Neuronal stem cell (in vitro differentiated cells): Measurements from ENCODE around the gene KLF11.

ENCODE experiments used
- DNase-seq: peaks from one replicate; pipeline ENCODE4 v3.0.0-alpha.2; 2013; ENCODE audit warnings: low spot score
- H2AFZ ChIP-seq: one replicate; pipeline ENCODE4 v1.6.1; 2013; ENCODE audit warnings: mild to moderate bottlenecking, low read length, inconsistent platforms
- H2AK5ac ChIP-seq: 2 replicates; pipeline ENCODE4 v1.6.1; 2013; ENCODE audit warnings: low read depth, mild to moderate bottlenecking, inconsistent platforms, low read length, moderate library complexity, mixed read lengths
- H2BK120ac ChIP-seq: 2 replicates; pipeline ENCODE4 v1.6.1; 2013; ENCODE audit warnings: low read depth, mild to moderate bottlenecking, inconsistent platforms, low read length, moderate library complexity, mixed read lengths
- H2BK12ac ChIP-seq: one replicate; pipeline ENCODE4 v1.6.1; 2013; ENCODE audit warnings: low read length, inconsistent platforms
- H2BK15ac ChIP-seq: 2 replicates; pipeline ENCODE4 v1.6.1; 2013; ENCODE audit warnings: mild to moderate bottlenecking, low read length, inconsistent platforms, mixed read lengths
- H2BK5ac ChIP-seq: one replicate; pipeline ENCODE4 v1.6.1; 2013; ENCODE audit warnings: inconsistent platforms, mild to moderate bottlenecking, low read length, moderate library complexity
- H3K14ac ChIP-seq: one replicate; pipeline ENCODE4 v1.6.1; 2013; ENCODE audit warnings: low read length, inconsistent platforms
- H3K18ac ChIP-seq: 2 replicates; pipeline ENCODE4 v1.6.1; 2013; ENCODE audit warnings: low read length, inconsistent platforms
- H3K23ac ChIP-seq: 2 replicates; pipeline ENCODE4 v1.6.1; 2013; ENCODE audit warnings: low read depth, mild to moderate bottlenecking, mixed read lengths, low read length, inconsistent platforms; ENCODE audit not compliant: poor library complexity
- H3K27ac ChIP-seq: replicated peaks from 3 replicates; pipeline ENCODE4 v1.5.1; 2013; ENCODE audit warnings: low read length, inconsistent platforms
- H3K27me3 ChIP-seq, 3 experiments: 2 replicates each; pipeline ENCODE4 v1.6.1; 2013; ENCODE audit warnings: low read length in 3 of 3, mild to moderate bottlenecking in 2 of 3, inconsistent platforms in 1 of 3, low read depth in 1 of 3, mixed read lengths in 1 of 3, moderate library complexity in 1 of 3; ENCODE audit not compliant: control insufficient read depth in 3 of 3, insufficient read depth in 3 of 3
- H3K36me3 ChIP-seq, 2 donors: replicated peaks in 1 of 2; 2 replicates each; pipeline ENCODE4 v1.6.1; 2013; ENCODE audit warnings: low read length in 2 of 2; ENCODE audit not compliant: control insufficient read depth in 2 of 2, insufficient read depth in 2 of 2
- H3K4ac ChIP-seq: 2 replicates; pipeline ENCODE4 v1.6.1; 2013; ENCODE audit warnings: inconsistent platforms, mild to moderate bottlenecking, low read length, moderate library complexity
- H3K4me1 ChIP-seq, 2 donors: 1 replicate in 1 of 2; 2 replicates in 1 of 2; pipeline ENCODE4 v1.6.1; 2013; ENCODE audit warnings: low read length in 2 of 2, low read depth in 1 of 2; ENCODE audit not compliant: control insufficient read depth in 2 of 2, insufficient read depth in 1 of 2
- H3K4me2 ChIP-seq: one replicate; pipeline ENCODE4 v1.6.1; 2013; ENCODE audit warnings: mild to moderate bottlenecking, low read length, inconsistent platforms; ENCODE audit not compliant: insufficient read depth, poor library complexity, severe bottlenecking
- H3K4me3 ChIP-seq, 2 donors: 2 replicates each; pipeline ENCODE4 v1.5.1; 2013; ENCODE audit warnings: low read length in 2 of 2, mild to moderate bottlenecking in 2 of 2, inconsistent platforms in 1 of 2, moderate library complexity in 1 of 2
- H3K79me1 ChIP-seq: one replicate; pipeline ENCODE4 v1.6.1; 2013; ENCODE audit warnings: low read depth, mild to moderate bottlenecking, inconsistent platforms, low read length, moderate library complexity
- H3K9ac ChIP-seq: one replicate; pipeline ENCODE4 v1.6.1; 2013; ENCODE audit warnings: mild to moderate bottlenecking, low read depth, low read length, inconsistent platforms; ENCODE audit not compliant: poor library complexity
- H3K9me3 ChIP-seq, 2 donors: replicated peaks in 1 of 2; 2 replicates each; pipeline versions ENCODE3 to v1.6.1; 2013; ENCODE audit warnings: low read length in 2 of 2, mild to moderate bottlenecking in 2 of 2, inconsistent platforms in 1 of 2, low read depth in 1 of 2, mixed read lengths in 1 of 2, moderate library complexity in 1 of 2; ENCODE audit not compliant: control insufficient read depth in 2 of 2, insufficient read depth in 1 of 2
- H4K8ac ChIP-seq: one replicate; pipeline ENCODE4 v1.6.1; 2013; ENCODE audit warnings: low read depth, mild to moderate bottlenecking, inconsistent platforms, low read length, moderate library complexity
- H4K91ac ChIP-seq: one replicate; pipeline ENCODE4 v1.6.1; 2013; ENCODE audit warnings: low read length, low read depth, mild to moderate bottlenecking, inconsistent platforms; ENCODE audit not compliant: poor library complexity
- WGBS, 2 donors: extraction: QIAGEN DNeasy Blood & Tissue Kit; methylation state at CpG; one replicate each; pipeline ENCODE4 v1.1.7; 2013; ENCODE audit warnings: missing lambda C conversion rate in 2 of 2, mixed read lengths in 1 of 2; ENCODE audit not compliant: insufficient read length in 2 of 2, insufficient replicate concordance in 1 of 2; ENCODE audit errors: extremely low coverage in 2 of 2; 5-methylcytosine and 5-hydroxymethylcytosine counted together

KLF11 gene

GRCh38 chr2:10004401-10004800, 38.9 kb upstream of the KLF11 start:
- Histone ChIP-seq H2AFZ (no peak overlapping the region), H3K4me2 (no peak overlapping the region), H4K8ac (no peak overlapping the region), H3K36me3 (peaks cover 0 to 2% of the 10 kb centered on the region in 2 donors), H3K9me3 (peaks cover 0 to 2% of the 10 kb centered on the region in 2 donors), H3K27me3 (peaks cover 0 to 1% (median 0%) of the 10 kb centered on the region in 3 experiments), H3K79me1 (no peaks in the 10 kb centered on the region), H2BK5ac (no peak overlapping the region), H3K4me1 (peaks cover 0 to 7% of the 10 kb centered on the region in 2 donors), H3K4ac (no peak overlapping the region), H3K4me3 (no peak overlapping the region), H2BK120ac (no peak overlapping the region), H2AK5ac (no peak overlapping the region), H2BK15ac (no peak overlapping the region), H2BK12ac (no peak overlapping the region), H3K23ac (no peak overlapping the region), H3K9ac (no peak overlapping the region), H3K18ac (no peak overlapping the region), H4K91ac (no peak overlapping the region), H3K27ac (no peak overlapping the region), H3K14ac (no peak overlapping the region)
- no CpG with 5 or more reads among the region's 5 CpGs for WGBS, 2 donors
- DNase-seq, result no peak

- Histone ChIP-seq H2AFZ (no peak overlapping the region), H3K79me1 (no peaks in the 10 kb centered on the region), H3K27me3 (peaks cover 0 to 1% (median 0%) of the 10 kb centered on the region in 3 experiments), H3K23ac (no peak overlapping the region), H2BK120ac (no peak overlapping the region), H4K8ac (no peak overlapping the region), H3K18ac (no peak overlapping the region), H3K9ac (no peak overlapping the region), H4K91ac (no peak overlapping the region), H3K4me3 (no peak overlapping the region), H3K14ac (no peak overlapping the region), H3K4ac (no peak overlapping the region), H2AK5ac (no peak overlapping the region), H3K36me3 (peaks cover 0 to 2% of the 10 kb centered on the region in 2 donors), H2BK12ac (no peak overlapping the region), H3K4me2 (no peak overlapping the region), H3K4me1 (peaks cover 2 to 10% of the 10 kb centered on the region in 2 donors), H3K27ac (no peak overlapping the region), H2BK5ac (no peak overlapping the region), H3K9me3 (peaks cover 0 to 2% of the 10 kb centered on the region in 2 donors), H2BK15ac (no peak overlapping the region)
- whole genome bisulfite sequencing, 2 donors, result no CpG with 5 or more reads among the region's 3 CpGs
- no peak for DNase-seq
Observed at GRCh38 chr2:10004836-10005235, 38.5 kb upstream of the KLF11 start.

- no peak overlapping the region for H2BK120ac ChIP-seq
- no peak overlapping the region for H4K8ac ChIP-seq
- H2AFZ ChIP-seq, result no peak overlapping the region
- H3K9ac ChIP-seq, result no peak overlapping the region
- H3K27me3 ChIP-seq, result peaks cover 0 to 1% (median 0%) of the 10 kb centered on the region in 3 experiments
- peaks cover 0 to 2% of the 10 kb centered on the region in 2 donors for H3K9me3 ChIP-seq
- no peak overlapping the region for H4K91ac ChIP-seq
- no peak overlapping the region for H3K14ac ChIP-seq
- no peak overlapping the region for H2BK5ac ChIP-seq
- H3K27ac ChIP-seq, result no peak overlapping the region
- H3K23ac ChIP-seq, result no peak overlapping the region
- DNase-seq, result no peak
- no peaks in the 10 kb centered on the region for H3K79me1 ChIP-seq
- no peak overlapping the region for H3K18ac ChIP-seq
- H2AK5ac ChIP-seq, result no peak overlapping the region
- no peak overlapping the region for H3K4me2 ChIP-seq
- no peak overlapping the region for H3K4ac ChIP-seq
- WGBS, 2 donors, result no CpG with 5 or more reads among the region's 17 CpGs
- no peak overlapping the region for H3K4me3 ChIP-seq
- peaks cover 0 to 2% of the 10 kb centered on the region in 2 donors for H3K36me3 ChIP-seq
- H3K4me1 ChIP-seq, result peaks cover 5 to 13% of the 10 kb centered on the region in 2 donors
- no peak overlapping the region for H2BK15ac ChIP-seq
- H2BK12ac ChIP-seq, result no peak overlapping the region
Observed at GRCh38 chr2:10005461-10006235, 37.7 kb upstream of the KLF11 start.

- Histone ChIP-seq H4K8ac (no peak overlapping the region), H3K4ac (peak overlapping the region; percentile 59), H4K91ac (no peak overlapping the region), H3K79me1 (no peaks in the 10 kb centered on the region), H2AK5ac (peak overlapping the region; percentile 30), H3K4me1 (peaks cover 5 to 13% of the 10 kb centered on the region in 2 donors), H3K36me3 (no peaks in the 10 kb centered on the region), H3K23ac (no peak overlapping the region), H2BK12ac (no peak overlapping the region), H3K14ac (no peak overlapping the region), H3K18ac (no peak overlapping the region), H2BK15ac (peak overlapping the region; percentile 9), H3K9me3 (peaks cover 0 to 2% of the 10 kb centered on the region in 2 donors), H2AFZ (no peak overlapping the region), H3K4me2 (no peak overlapping the region), H2BK120ac (no peak overlapping the region), H2BK5ac (no peak overlapping the region), H3K27ac (no peak overlapping the region), H3K9ac (peak overlapping the region; percentile 3), H3K27me3 (peaks cover 0 to 1% (median 0%) of the 10 kb centered on the region in 3 experiments), H3K4me3 (no peak overlapping the region)
- WGBS, 2 donors, result no CpG with 5 or more reads among the region's 64 CpGs
- no peak for DNase-seq
Observed at GRCh38 chr2:10006236-10007161, 36.9 kb upstream of the KLF11 start.
